22Rv1 (cell line): ENCODE measurements around the gene CYSLTR2.

ENCODE experiments used
- ZFX ChIP-seq: fragments of 450-650 bp; IDR thresholded peaks from 2 replicates; pipeline ENCODE4 v1.6.1; 2017; ENCODE audit warnings: antibody characterized with exemption, borderline replicate concordance
- TF ChIP-seq, protein P1 (sequence below): fragments of 450-650 bp; IDR thresholded peaks from 2 replicates; pipeline ENCODE4 v1.5.1; 2017; ENCODE audit warnings: mild to moderate bottlenecking

DNA sequence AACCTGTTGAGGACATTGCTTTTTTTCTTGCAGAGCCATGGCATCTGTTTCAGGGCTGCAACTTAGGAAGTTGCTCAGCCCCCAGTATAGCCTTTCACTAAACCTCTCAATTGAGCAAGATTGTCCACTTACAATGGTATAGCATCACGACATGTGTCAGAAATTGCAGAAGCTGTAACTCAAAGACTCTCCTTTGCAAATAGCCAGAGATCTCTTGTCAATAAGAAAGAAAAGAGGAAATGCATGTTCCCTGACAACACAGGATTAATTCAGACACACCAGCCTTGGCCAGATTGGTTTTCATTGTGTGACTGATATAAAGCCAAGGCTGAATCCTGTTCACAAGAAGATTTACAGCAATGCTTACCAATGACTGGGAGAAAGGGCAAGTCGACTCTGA, 38.7 kb upstream of the CYSLTR2 start:
- TF ChIP-seq, protein P1, sequence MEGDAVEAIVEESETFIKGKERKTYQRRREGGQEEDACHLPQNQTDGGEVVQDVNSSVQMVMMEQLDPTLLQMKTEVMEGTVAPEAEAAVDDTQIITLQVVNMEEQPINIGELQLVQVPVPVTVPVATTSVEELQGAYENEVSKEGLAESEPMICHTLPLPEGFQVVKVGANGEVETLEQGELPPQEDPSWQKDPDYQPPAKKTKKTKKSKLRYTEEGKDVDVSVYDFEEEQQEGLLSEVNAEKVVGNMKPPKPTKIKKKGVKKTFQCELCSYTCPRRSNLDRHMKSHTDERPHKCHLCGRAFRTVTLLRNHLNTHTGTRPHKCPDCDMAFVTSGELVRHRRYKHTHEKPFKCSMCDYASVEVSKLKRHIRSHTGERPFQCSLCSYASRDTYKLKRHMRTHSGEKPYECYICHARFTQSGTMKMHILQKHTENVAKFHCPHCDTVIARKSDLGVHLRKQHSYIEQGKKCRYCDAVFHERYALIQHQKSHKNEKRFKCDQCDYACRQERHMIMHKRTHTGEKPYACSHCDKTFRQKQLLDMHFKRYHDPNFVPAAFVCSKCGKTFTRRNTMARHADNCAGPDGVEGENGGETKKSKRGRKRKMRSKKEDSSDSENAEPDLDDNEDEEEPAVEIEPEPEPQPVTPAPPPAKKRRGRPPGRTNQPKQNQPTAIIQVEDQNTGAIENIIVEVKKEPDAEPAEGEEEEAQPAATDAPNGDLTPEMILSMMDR: no peak
- TF ChIP-seq ZFX: no peak
